ENCODE measurements around the gene ARHGAP20. TPM values are rescaled to one million over a fixed set of nuclear protein-coding genes. Genes with fewer than 3 reads are reported as not detected.

Gene ARHGAP20
- total RNA-seq (2022; extraction: Qiagen RNA extraction), result 0.02 TPM in 2 of 5 replicates, not detected in the others

GRCh38 chr11:110711776-110712658 lies at the start of gene ARHGAP20:
Gene ARHGAP20, minus strand, starts transcription at chr11:110712437. Its CDS starts 206 bp downstream, at chr11:110712231.

Measured in A549 treated with CORT108297 at 1 μM for 4 hours (cell line).